Middle frontal gyrus (tissue), 1 donor: ENCODE data around the gene LTBP2.

Source experiments
- DNase-seq: peaks from one replicate; pipeline ENCODE4 v3.0.0-alpha.2; 2015; ENCODE audit warnings: low spot score; ENCODE audit errors: extremely low spot score

LTBP2 gene

GRCh38 chr14:74592476-74593201, 19.4 kb downstream of the LTBP2 start:
- DNase-seq, result no peak

DNA sequence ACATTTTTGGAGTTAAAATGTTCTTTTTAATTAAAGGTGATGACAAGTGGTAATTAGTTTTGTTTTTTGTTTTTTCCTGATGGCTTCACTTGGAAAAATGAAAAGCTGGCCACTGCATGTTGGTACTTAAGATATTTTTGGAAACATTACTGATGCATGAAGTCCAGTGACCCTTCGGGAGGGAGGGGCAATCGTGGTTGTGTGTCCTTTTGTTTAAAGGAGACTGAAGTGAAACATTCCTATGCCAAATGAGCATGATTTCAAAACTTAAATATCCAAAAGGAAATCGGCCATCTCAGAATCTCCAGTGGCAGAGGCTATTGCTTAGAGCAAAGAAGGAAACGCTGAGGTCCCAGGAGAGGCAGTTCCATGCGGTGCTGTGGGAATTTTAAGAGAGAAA, 20.1 kb downstream of the LTBP2 start:
- DNase-seq, result no peak

DNA sequence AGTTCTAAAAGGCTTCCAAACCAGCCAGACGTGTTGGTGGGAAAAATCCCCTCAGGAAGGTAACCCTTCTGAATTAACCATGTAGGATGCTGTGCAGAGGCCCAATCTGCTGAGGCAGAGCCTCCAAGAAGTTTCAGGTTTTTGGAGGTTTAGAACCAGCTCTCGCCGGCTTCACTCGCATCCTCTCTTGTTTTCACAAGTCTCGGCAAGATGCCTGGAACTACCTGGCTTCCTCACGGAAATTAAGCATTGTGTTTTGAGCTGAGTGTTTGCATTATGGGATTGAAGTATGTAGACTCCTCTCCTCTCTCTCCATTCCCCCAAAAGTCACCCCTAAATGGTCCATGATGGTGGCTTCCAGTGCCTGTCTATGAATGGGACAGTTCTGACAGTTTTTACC, 20.6 kb downstream of the LTBP2 start:
- no peak for DNase-seq

DNA sequence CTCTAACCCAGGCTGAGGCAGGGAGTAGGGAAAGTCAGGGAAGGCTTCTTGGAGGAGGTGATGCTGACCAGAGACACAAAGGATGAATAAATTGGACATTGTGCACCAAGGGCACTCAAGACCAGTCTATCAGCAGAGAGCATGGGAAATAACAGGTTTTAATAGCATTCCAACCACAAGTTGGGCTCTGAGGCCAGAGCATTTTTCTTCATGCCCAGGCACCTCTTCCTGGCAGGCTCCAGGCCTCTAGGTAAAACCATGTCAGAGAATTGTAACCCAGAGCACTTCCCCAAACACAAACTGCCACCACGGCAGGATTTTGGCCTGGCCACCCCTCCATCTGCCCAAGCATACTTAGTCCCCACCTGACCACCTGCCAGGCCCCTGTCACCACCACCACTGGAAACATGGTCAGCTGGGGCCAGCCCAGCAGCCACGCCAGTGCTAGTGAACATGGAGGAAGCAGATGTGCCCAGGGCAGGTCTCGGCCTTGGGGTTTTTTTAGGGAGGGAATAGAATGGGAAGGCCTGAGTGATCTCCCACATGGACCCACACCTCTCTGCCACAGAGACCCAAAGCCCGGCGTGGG, 22.7 kb downstream of the LTBP2 start:
- DNase-seq, result no peak

DNA sequence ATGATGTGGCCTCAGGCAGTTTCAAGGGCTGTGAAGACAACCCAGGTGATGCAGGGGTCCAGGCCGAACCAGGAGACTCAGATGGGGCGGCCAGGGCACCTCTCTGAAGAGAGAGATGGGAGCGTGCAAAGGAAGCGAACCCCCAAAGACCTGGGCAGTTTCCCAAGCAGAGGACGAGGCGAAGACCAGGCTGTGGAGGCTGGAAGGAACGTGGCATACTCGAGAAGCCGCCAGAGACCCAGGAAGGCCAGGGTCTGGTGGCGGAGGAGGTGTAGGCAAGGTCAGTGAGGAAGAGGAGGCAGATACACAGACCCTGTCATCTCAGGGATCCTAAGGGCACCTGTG, 24.7 kb downstream of the LTBP2 start:
- no peak for DNase-seq

DNA sequence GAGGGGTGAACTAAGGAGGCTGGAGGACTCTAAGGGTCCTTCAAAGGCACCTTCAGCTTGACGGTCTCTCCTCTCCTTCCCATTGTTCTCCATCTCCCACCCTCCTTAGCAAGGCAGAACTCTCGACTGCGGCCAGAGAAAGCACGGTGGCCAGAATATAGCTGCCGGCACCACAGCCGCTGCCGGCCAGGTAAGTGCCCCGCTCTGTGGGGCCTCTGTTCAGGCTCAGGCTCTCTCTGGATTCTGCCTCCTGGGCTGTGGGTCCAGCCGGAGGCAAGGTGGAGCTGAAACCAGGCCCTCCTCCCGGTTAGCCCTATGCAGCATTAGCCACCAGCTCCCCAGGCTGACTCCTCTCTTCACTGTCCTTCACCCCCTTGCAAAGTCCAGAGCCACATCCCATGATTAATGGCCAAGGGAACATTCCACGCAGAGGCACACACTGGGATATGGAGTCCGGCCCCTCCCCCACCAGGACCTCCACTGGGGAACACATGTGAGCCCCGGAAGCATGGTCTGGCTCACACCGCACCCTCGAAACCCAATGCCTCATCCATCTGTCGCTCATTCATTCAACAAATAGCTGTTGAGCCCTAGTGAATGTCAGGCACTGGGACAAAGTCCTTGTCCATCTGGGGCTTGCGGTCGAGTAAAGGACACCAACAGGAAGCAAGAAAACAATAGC, 25.2 kb downstream of the LTBP2 start:
- no peak for DNase-seq

DNA sequence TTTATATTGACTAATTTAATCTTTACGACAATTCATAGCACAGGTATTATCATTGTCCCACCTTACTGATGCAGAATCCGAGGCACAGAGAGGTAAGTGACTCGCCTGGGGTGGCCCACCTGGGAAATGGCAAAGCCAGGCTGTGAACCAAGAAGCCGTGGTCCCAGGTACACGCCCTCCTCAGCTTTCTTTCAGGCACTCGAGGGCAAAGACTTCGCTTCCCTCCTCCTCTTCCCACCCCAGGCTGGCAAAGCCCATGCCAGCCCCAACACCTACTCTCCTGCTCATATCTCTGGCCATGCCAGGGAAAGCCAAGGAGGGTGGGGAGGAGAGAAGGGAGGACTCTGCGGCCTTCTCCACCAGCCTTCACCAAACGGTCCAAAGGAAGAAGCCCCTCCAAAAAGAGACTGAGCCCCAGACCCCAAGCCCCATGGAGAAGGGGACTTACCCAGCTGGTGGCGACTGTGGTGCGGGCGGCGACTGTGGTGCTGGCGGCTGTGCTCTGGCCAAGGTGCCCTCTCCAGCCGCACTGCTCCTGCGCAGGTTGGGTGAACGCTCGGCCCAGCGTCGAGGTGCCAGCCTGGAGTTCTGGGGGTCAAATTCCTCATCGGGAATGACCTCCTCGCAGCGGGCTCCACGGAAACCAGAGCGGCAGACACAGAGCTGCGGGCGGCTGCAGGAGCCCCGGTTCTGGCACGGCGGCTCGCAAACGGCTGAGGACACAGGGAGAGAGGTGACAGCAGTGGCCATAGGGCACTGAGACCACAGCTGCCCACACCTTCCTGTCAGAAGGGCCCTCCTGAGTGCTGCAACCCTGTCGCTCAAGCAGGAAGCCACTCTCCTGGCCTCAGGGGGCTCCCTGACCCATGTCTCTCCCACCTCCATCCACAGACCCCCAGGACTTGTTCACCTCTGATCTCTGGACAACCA, 26.4 kb downstream of the LTBP2 start:
- no peak for DNase-seq

GRCh38 chr14:74584951-74585350, 27.1 kb downstream of the LTBP2 start:
- DNase-seq, result no peak

DNA sequence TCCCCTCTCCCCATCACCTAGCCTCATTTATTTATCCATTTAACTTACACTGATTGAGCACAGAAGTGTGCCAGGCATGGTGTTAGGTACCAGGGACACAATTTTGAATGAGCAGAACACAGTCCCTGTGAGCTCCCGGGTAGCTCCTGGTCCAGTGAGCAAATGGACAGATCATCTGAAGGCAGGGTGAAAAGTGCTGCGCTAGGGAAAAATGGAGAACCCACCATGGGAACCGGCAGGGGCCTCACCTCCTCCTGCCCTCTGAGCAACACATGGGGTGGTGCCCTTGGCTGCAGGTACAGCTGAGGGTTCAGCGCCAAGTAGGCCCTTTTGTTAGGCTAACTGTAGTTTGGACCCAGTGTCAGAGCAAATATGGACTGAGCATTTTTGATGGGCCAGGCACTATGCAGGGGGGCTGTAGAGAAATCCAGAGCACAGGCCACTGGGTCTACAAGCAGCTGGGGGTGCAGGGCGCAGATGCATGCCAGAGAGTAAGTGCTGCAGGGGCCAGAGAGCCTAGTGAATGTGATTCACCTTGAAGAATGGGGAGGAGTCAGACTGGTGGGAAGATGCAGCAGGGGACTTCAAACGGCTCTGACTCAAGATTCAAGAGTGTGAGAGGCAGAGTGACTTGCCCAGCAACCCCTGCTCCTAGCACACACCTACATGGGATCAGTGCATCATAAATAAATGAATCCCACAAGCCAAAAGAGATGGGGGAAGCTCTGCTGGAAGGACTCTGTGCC, 28.2 kb downstream of the LTBP2 start:
- no peak for DNase-seq

GRCh38 chr14:74582910-74583581, 29.0 kb downstream of the LTBP2 start:
- no peak for DNase-seq

- no peak for DNase-seq
Measured at GRCh38 chr14:74580275-74580672, 31.8 kb downstream of the LTBP2 start.

- DNase-seq, result no peak
Measured at GRCh38 chr14:74579447-74580274, 32.4 kb downstream of the LTBP2 start.

- no peak for DNase-seq
Measured at GRCh38 chr14:74578479-74578878, 33.6 kb downstream of the LTBP2 start.

DNA sequence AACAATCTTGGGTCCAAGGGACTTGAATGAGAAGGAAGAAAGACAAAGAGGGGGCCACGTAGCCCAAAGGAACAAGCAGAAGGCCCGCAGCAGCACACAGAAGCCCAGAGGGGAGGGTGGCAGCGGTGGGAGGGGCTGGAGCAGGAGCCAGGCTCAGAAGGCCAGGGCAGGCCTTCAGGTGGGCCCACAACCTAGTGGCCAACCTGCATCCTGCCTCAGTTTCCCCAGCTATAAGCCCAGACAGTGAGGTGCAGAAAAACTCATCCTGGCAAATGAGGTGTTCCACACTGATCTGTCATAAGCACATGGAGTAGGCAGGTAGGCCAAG, 34.1 kb downstream of the LTBP2 start:
- DNase-seq, result no peak

GRCh38 chr14:74577247-74577947, 34.6 kb downstream of the LTBP2 start:
- DNase-seq, result no peak

DNA sequence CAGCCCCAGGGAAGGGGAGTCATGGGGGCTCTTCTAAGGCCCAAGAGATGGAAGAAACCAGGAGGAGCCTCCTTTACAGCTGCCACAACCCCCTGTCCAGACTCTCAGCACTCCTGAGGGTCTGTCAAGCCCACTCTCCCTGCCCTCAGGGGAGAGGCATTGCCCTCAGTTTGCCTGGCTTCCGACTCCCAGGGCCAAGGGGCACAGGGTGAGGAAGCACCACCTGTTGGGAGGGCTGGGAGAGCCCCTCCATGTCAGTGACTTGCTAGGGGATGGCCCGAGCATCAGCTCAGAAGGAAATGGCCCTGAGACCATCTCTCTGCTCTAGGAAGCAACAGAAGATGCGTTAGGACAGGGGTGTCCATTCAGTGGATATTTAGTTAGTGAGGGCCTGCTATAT, 36.1 kb downstream of the LTBP2 start:
- DNase-seq, result no peak

DNA sequence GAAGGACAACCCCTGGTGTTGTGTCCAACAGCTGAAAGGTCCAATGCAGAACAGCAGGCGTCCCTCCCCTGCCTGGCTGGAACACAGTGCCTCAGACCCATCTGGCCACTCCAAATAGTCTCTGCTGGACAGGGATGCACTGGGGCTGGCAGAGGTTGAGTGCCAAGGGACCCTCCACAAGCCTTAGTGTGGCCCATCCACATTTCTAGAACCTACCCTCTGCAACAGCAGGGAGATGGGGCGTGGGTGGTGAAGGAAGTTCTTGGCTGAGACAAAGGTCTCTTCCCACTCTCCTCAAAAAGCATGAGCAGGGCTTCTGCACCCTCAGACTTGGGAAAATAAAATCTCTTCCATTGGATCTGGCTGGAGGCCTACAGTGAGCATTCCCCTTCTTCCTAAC, 36.5 kb downstream of the LTBP2 start:
- no peak for DNase-seq

GRCh38 chr14:74574706-74575105, 37.3 kb downstream of the LTBP2 start:
- DNase-seq, result no peak

GRCh38 chr14:74574090-74574433, 38.0 kb downstream of the LTBP2 start:
- DNase-seq, result no peak
